HUES6 (cell line): ENCODE data around the gene ADGRD1.

Experiments used
- H3K27ac ChIP-seq: 2 replicates; pipeline ENCODE4 v1.7.0; 2013; ENCODE audit warnings: low read depth, mild to moderate bottlenecking, low read length, inconsistent platforms
- H3K27me3 ChIP-seq: 2 replicates; pipeline ENCODE4 v1.6.1; 2013; ENCODE audit warnings: low read length; ENCODE audit not compliant: control insufficient read depth, insufficient read depth
- H3K36me3 ChIP-seq: 2 replicates; pipeline ENCODE4 v1.6.1; 2013; ENCODE audit warnings: low read length; ENCODE audit not compliant: control insufficient read depth, insufficient read depth
- H3K4me1 ChIP-seq: 2 replicates; pipeline ENCODE4 v1.6.1; 2013; ENCODE audit warnings: low read length; ENCODE audit not compliant: control insufficient read depth, insufficient read depth
- H3K4me3 ChIP-seq: 2 replicates; pipeline ENCODE4 v1.5.1; 2013; ENCODE audit warnings: low read depth, low read length
- H3K9ac ChIP-seq: one replicate; pipeline ENCODE4 v1.6.1; 2013; ENCODE audit warnings: mild to moderate bottlenecking, low read length
- H3K9me3 ChIP-seq: 2 replicates; pipeline ENCODE4 v1.6.1; 2013; ENCODE audit warnings: low read depth, low read length; ENCODE audit not compliant: control insufficient read depth, insufficient read depth

Gene ADGRD1

DNA sequence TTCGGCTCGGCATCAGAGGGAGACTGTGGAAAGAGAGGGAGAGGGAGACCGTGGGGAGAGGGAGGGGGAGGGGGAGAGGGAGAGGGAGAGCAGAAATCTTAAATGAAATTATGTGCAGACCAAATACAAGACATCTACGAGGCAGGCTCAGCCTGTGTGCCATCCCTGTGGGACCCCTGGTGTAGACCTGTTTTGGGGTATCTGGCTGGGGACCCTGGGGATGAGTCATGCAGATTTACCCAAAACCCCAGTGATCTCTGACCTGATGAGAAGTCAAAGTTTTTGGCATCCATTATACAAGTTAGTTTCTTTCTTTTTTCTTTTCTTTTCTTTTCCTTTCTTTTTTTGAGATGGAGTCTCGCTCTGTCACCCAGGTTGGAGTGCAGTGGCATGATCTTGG is 44.4 kb downstream of the ADGRD1 start:
- Histone ChIP-seq H3K27ac (no peak overlapping the region), H3K27me3 (no peaks in the 10 kb centered on the region; the same call in 1 of the 2 replicates), H3K9me3 (peaks cover 38% of the 10 kb centered on the region), H3K4me3 (no peak overlapping the region), H3K9ac (no peak overlapping the region), H3K36me3 (no peaks in the 10 kb centered on the region), H3K4me1 (no peaks in the 10 kb centered on the region)

DNA sequence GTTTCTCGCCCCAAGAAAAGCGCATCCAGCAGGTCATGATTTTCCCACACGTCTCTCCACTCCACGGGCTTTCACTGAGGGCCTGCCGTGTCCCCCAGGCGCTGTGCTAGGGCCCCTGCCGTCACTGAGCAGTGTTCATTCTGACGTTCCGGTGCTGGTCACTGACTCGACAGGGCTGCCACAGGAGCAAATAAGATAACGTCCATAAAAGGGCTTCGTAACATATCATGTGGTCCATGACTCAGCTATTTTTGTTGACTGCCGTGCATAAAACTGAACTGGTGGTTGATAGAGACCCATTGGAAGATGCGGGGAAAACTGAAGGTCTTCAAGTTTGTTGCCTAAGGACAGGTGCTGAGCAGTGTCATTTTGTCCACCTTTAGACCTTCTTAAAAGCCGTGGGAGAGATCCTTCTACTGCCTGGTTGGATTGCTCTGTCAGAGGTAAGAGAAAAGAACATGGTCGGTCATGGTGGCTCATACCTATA is 46.3 kb downstream of the ADGRD1 start:
- no peak overlapping the region for H3K27ac ChIP-seq
- no peak overlapping the region for H3K9ac ChIP-seq
- H3K36me3 ChIP-seq = no peaks in the 10 kb centered on the region
- H3K4me1 ChIP-seq = no peaks in the 10 kb centered on the region
- H3K9me3 ChIP-seq = peaks cover 34% of the 10 kb centered on the region
- no peaks in the 10 kb centered on the region; the same call in 1 of the 2 replicates for H3K27me3 ChIP-seq
- no peak overlapping the region for H3K4me3 ChIP-seq

DNA sequence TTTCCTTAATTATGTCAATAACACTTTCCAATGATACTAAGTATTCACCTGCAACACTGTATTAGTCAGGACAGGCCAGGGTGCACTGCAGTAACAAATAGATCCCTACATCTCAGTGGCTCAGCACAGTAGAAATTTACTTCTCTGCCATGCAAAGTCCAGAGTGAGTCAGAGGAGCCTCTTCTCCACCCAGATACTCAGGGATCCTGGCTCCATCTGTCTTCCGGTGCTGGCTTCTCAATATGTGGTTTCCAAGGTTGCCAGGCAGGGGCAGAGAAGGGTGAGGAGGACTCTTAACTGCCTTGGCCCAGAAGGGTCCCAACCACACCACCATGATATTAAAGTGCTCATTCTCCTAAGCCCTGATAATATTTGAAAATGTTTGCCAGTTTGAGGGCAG is 47.8 kb downstream of the ADGRD1 start:
- Histone ChIP-seq H3K27me3 (no peaks in the 10 kb centered on the region; the same call in 1 of the 2 replicates), H3K9me3 (peaks cover 31% of the 10 kb centered on the region), H3K4me1 (no peaks in the 10 kb centered on the region), H3K4me3 (no peak overlapping the region), H3K27ac (no peak overlapping the region), H3K9ac (no peak overlapping the region), H3K36me3 (no peaks in the 10 kb centered on the region)

DNA sequence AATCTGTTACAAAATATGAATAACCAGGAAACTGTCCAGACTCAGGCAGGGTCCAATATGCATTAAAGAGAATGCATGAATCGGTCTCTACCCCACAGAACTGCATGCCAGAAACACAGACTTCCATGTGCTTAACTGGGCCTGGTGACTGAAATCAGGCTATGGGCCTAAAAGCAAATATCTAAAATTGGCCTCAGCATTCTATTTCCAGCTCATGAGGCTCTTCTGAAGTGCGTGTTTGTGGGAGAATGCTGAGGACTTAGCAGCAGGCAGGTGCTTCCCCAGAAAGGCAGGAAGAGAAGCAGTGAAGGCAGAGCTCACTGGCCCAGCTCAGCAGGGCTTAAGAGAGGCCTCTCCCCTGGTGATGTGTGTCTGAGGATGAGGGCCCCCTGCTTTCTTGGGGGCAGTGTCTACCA is 48.5 kb downstream of the ADGRD1 start:
- Histone ChIP-seq H3K4me1 (no peaks in the 10 kb centered on the region), H3K27ac (no peak overlapping the region), H3K4me3 (no peak overlapping the region), H3K27me3 (no peaks in the 10 kb centered on the region; the same call in 1 of the 2 replicates), H3K9ac (no peak overlapping the region), H3K9me3 (peaks cover 31% of the 10 kb centered on the region), H3K36me3 (no peaks in the 10 kb centered on the region)

DNA sequence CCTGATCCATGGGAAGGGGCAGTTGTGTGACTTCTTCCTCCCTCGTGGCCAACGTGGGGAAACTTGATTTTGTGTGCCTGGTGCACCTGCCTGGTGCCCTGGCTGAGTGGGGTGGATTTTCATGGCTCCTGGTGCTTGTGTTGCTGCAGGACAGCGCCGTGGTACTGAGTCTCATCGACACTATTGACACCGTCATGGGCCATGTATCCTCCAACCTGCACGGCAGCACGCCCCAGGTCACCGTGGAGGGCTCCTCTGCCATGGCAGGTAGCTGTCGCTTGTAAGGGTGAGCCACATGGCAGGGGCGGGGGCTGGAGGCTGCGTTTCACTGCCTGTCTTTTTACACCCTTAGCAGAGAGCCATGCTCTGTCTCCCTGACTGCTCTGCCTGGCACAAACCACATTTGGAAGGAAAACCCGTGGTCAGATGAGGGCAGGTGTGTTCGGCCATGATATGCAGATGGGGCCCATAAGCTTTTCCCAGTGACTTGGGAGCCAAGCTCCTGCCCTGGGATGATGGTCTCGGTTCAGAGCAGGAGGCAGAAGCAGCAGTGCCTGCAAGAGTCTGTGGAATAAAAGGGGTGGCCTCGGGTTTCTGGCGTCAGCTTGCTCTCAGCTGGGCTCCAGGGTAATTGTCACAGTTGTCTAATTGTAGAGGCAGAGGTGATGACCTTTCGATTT is 49.5 kb downstream of the ADGRD1 start:
- Histone ChIP-seq H3K4me1 (no peaks in the 10 kb centered on the region), H3K27ac (no peak overlapping the region), H3K9me3 (peaks cover 28% of the 10 kb centered on the region), H3K27me3 (no peaks in the 10 kb centered on the region; the same call in 1 of the 2 replicates), H3K4me3 (no peak overlapping the region), H3K9ac (no peak overlapping the region), H3K36me3 (no peaks in the 10 kb centered on the region)

DNA sequence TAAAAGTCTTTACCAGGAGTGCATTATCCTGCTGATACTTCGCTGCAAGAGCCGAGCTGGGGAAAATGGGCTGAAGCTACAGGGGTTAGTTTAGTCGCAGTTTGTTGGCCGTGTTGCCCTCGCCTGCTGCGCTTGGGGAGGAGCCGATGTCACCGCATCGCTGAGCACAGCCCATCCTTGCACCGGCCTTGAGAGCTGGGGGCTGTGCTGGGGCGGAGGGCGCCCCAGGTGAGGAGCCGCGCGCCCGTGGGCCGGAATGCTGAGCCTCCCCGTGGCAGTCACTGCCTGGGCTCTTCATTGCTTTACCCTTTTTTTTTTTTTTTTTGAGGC is 50.0 kb downstream of the ADGRD1 start:
- H3K36me3 ChIP-seq = no peaks in the 10 kb centered on the region
- no peaks in the 10 kb centered on the region; the same call in 1 of the 2 replicates for H3K27me3 ChIP-seq
- no peak overlapping the region for H3K4me3 ChIP-seq
- peaks cover 25% of the 10 kb centered on the region for H3K9me3 ChIP-seq
- H3K27ac ChIP-seq = no peak overlapping the region
- no peaks in the 10 kb centered on the region for H3K4me1 ChIP-seq
- no peak overlapping the region for H3K9ac ChIP-seq

DNA sequence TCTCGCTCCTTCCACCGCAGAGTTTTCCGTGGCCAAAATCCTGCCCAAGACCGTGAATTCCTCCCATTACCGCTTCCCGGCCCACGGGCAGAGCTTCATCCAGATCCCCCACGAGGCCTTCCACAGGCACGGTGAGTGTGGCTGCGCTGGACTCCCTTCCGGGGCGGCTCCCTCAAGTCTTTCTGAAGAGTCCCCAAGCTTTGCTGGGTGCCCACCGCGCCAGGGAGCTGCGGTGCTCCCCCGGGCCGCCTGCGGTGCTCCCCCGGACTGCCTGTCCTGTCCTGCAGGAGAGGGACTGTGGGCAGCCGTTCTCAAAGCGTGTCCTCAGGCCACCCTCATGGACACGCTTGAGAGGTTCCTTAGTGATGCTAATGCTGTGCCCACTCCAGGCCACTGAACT is 50.5 kb downstream of the ADGRD1 start:
- no peak overlapping the region for H3K9ac ChIP-seq
- H3K36me3 ChIP-seq = no peaks in the 10 kb centered on the region
- H3K4me1 ChIP-seq = no peaks in the 10 kb centered on the region
- no peak overlapping the region for H3K27ac ChIP-seq
- H3K4me3 ChIP-seq = no peak overlapping the region
- no peaks in the 10 kb centered on the region; the same call in 1 of the 2 replicates for H3K27me3 ChIP-seq
- peaks cover 20% of the 10 kb centered on the region for H3K9me3 ChIP-seq

DNA sequence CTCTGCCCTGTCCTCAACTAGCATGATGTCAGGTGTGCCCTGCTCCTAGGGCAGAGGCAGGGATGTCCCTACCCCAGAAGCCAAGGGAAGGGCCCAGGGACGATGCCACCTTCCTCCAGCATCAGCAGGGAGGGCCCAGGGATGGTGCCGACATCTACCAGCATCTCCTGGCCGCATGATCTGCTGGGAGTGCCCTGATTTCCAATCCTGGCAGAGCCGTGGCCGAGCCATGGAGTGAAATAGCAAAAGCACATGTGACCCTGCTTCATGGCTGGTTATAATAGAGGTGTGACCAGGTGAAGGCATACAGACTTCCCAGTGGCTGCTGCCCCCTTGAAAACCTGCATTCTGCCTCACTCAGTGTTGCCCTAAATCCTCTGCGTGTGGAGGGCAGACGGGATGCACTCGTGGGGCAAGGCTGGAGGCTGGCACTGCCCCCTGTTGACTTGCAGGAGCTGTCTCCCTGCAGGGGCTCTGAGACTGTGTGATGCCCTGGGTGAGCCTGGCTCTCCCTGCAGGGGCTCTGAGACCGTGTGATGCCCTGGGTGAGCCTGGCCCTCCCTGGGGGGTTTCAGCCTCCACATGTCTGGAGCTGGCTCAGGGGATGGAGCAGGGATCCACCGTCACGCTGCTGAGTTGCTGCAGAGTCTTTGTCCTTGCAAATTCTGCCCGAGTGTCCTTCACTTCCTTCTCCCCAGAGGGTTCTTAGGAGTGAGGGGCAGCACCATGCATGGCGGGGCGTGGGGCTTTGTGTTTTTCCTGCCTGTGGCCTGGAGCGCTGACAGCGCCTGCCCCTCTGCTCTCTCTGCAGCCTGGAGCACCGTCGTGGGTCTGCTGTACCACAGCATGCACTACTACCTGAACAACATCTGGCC is 51.7 kb downstream of the ADGRD1 start:
- Histone ChIP-seq H3K4me3 (no peak overlapping the region), H3K4me1 (no peaks in the 10 kb centered on the region), H3K9ac (no peak overlapping the region), H3K27me3 (no peaks in the 10 kb centered on the region; the same call in 1 of the 2 replicates), H3K9me3 (peaks cover 9% of the 10 kb centered on the region), H3K27ac (no peak overlapping the region), H3K36me3 (no peaks in the 10 kb centered on the region)

DNA sequence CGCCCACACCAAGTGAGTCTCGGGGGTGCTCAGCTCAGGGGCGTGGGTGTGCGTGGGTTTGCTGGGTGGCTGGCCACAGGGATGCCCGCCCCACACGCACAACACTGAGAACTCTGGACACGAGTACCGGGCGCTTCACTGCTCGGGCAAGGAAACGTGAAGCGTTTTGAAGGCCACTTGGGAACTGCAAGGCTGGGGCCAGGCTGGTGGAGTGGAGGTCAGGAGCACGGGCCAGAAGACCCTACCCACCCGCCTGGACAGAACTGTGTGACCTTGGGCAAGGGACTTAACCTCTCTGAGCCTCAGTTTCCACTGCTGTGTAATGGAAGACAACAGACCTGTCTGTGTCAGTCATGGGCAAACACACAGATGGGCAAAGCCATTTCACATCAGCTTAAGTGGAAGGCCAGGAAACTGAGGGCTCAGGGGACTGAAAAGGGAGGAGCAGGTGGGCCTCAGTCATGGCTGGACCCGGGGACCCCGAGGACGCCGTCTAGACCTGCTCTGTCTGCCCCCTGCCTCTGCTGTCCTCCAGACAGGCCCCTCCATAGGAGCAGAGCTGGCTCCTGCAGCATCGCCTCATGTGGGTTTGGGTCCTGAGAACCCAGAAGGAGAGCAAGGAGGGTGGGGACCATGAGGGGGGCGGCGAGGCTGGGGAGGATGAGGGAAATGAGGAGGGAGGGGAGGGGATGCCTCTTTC is 52.5 kb downstream of the ADGRD1 start:
- Histone ChIP-seq H3K9me3 (peaks cover 4% of the 10 kb centered on the region), H3K27me3 (no peaks in the 10 kb centered on the region; the same call in 1 of the 2 replicates), H3K36me3 (no peaks in the 10 kb centered on the region), H3K27ac (no peak overlapping the region), H3K9ac (no peak overlapping the region), H3K4me3 (no peak overlapping the region), H3K4me1 (no peaks in the 10 kb centered on the region)

DNA sequence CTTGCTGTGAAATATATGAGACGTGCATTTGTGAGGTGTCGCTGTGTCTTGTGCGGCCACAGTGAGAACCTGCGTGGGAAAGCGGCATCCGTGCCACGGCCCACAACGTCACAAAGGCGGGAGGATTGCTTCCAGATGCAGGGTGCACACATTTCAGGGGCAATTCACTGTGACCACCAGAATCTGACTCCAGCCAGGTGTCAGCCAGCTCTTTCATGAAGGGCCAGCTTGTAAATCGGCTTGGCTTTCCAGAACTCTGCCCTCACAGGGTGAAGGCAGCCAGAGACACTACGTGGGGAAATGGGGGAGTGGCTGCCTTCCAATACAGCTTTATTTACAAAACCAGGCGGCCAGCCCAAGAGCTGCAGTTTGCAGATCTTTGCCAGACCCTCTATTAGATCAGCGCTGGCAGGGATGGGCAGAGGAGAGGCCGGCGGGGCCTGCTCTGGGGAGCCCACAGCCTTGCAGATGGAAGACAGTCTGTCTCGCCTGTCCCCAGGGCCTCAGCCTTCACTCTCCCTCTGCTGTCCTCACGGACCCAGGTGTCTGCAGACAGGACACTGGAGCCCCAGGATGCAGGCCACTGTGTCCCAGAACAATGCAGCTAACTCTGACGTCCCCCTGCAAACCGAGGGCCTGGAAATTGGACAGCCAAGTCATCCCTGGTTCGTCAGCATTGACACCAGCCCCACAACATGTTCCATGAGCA is 53.5 kb downstream of the ADGRD1 start:
- Histone ChIP-seq H3K4me1 (no peaks in the 10 kb centered on the region), H3K4me3 (no peak overlapping the region), H3K27me3 (no peaks in the 10 kb centered on the region; the same call in 1 of the 2 replicates), H3K9me3 (no peaks in the 10 kb centered on the region), H3K9ac (no peak overlapping the region), H3K36me3 (no peaks in the 10 kb centered on the region), H3K27ac (no peak overlapping the region)
